Breast epithelium (tissue), 3 donors: Measurements from ENCODE around the gene SLC39A6.

Experiments
- POLR2A ChIP-seq: fragments of 450-650 bp; IDR thresholded peaks from one replicate; pipeline ENCODE4 v1.6.1; 2016; ENCODE audit warnings: antibody characterized with exemption, mild to moderate bottlenecking, moderate library complexity
- TF ChIP-seq, protein P1 (sequence below), 3 donors: fragments of 450-650 bp; IDR thresholded peaks; one replicate each; pipeline ENCODE4 v1.5.1; 2016 to 2017; ENCODE audit warnings: antibody characterized with exemption in 3 of 3, mild to moderate bottlenecking in 3 of 3, moderate library complexity in 3 of 3

DNA sequence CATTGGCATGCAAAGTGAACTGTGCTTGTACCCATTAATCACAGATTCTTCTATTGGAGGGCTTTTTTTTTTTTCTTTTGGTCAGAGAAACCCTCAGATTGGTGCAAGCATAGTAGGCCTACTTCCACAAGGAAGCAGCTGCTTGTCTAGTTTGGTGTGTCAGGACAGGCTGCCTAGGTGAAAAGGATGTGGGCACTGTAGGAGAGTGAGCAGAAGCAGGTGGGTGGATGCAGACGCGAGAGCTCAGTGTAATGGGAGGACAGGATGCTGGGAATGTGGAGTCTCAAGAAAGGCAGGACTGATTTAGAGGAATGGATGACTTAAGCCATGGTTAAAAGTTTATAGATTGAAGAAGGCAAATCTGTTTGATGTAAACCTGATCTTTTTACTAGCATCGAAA lies 3.6 kb upstream of the SLC39A6 start:
- TF ChIP-seq, protein P1, sequence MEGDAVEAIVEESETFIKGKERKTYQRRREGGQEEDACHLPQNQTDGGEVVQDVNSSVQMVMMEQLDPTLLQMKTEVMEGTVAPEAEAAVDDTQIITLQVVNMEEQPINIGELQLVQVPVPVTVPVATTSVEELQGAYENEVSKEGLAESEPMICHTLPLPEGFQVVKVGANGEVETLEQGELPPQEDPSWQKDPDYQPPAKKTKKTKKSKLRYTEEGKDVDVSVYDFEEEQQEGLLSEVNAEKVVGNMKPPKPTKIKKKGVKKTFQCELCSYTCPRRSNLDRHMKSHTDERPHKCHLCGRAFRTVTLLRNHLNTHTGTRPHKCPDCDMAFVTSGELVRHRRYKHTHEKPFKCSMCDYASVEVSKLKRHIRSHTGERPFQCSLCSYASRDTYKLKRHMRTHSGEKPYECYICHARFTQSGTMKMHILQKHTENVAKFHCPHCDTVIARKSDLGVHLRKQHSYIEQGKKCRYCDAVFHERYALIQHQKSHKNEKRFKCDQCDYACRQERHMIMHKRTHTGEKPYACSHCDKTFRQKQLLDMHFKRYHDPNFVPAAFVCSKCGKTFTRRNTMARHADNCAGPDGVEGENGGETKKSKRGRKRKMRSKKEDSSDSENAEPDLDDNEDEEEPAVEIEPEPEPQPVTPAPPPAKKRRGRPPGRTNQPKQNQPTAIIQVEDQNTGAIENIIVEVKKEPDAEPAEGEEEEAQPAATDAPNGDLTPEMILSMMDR (IDR thresholded peaks at IDR 0.05): no peak
- no peak for TF ChIP-seq POLR2A
